HUES6 (cell line): ENCODE data around the gene HK1.
A peak's percentile ranks its signal among the peaks of the same experiment; 100 is the strongest.

ENCODE experiments used
- H3K27ac ChIP-seq: 2 replicates; pipeline ENCODE4 v1.7.0; 2013; ENCODE audit warnings: low read depth, mild to moderate bottlenecking, low read length, inconsistent platforms
- H3K27me3 ChIP-seq: 2 replicates; pipeline ENCODE4 v1.6.1; 2013; ENCODE audit warnings: low read length; ENCODE audit not compliant: control insufficient read depth, insufficient read depth
- H3K36me3 ChIP-seq: 2 replicates; pipeline ENCODE4 v1.6.1; 2013; ENCODE audit warnings: low read length; ENCODE audit not compliant: control insufficient read depth, insufficient read depth
- H3K4me1 ChIP-seq: 2 replicates; pipeline ENCODE4 v1.6.1; 2013; ENCODE audit warnings: low read length; ENCODE audit not compliant: control insufficient read depth, insufficient read depth
- H3K4me3 ChIP-seq: 2 replicates; pipeline ENCODE4 v1.5.1; 2013; ENCODE audit warnings: low read depth, low read length
- H3K9ac ChIP-seq: one replicate; pipeline ENCODE4 v1.6.1; 2013; ENCODE audit warnings: mild to moderate bottlenecking, low read length
- H3K9me3 ChIP-seq: 2 replicates; pipeline ENCODE4 v1.6.1; 2013; ENCODE audit warnings: low read depth, low read length; ENCODE audit not compliant: control insufficient read depth, insufficient read depth

The HK1 gene

GRCh38 chr10:69278446-69278963 is at the start of gene HK1:
HK1 (plus strand) TSS chr10:69278496.
- no peaks in the 10 kb centered on the region for H3K36me3 ChIP-seq
- peaks cover 14% of the 10 kb centered on the region for H3K4me1 ChIP-seq
- H3K4me3 ChIP-seq, result no peak within 1 kb of the TSS
- H3K9ac ChIP-seq, result no peak within 1 kb of the TSS
- peak within 1 kb of the TSS; percentile 1; the same call in 1 of the 2 replicates for H3K27ac ChIP-seq
- H3K9me3 ChIP-seq, result no peaks in the 10 kb centered on the region
- no peaks in the 10 kb centered on the region for H3K27me3 ChIP-seq

DNA sequence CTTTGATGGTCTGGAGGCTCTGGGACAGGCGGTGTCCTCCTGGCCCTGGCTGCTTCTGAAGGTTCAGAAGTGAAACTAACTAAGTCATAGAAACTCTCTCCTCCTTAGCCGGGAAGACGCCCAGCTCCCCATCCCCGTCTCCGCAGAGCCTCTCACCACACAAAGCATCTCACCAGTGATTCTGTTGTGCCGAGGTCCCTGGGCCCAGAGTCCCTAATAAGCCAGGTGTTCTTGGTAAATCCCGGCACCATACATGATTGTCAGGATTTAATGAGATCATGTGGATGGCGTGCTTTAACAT is 48.7 kb upstream of the HK1 start:
- H3K27me3 ChIP-seq, result no peaks in the 10 kb centered on the region
- H3K27ac ChIP-seq, result no peak overlapping the region
- H3K36me3 ChIP-seq, result no peaks in the 10 kb centered on the region
- H3K4me1 ChIP-seq, result peaks cover 14% of the 10 kb centered on the region
- no peak overlapping the region for H3K9ac ChIP-seq
- no peak overlapping the region for H3K4me3 ChIP-seq
- no peaks in the 10 kb centered on the region for H3K9me3 ChIP-seq

DNA sequence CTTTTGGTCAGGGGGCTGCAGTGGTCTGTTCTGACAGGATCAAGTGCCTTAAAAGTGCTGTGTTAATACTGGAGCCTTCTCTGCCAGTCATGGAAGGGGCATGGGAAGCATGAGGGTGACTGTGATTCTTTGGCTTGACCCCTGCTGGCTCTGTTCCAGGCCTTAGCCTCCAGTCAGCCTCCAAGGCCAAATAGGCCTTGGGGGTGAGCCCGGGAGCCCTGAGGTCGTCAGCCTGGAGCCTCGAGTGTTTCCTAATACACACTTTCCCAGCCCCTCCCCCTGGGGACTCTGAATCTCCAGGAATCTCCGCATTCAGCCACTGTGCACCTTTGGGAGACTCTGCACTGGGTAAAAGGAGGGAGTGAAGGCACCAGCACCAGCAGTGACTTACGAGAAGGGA is 48.2 kb upstream of the HK1 start:
- Histone ChIP-seq H3K36me3 (no peaks in the 10 kb centered on the region), H3K27me3 (no peaks in the 10 kb centered on the region), H3K9ac (no peak overlapping the region), H3K27ac (no peak overlapping the region), H3K9me3 (no peaks in the 10 kb centered on the region), H3K4me1 (peaks cover 14% of the 10 kb centered on the region), H3K4me3 (no peak overlapping the region)

GRCh38 chr10:69232252-69232651 is 46.0 kb upstream of the HK1 start:
- Histone ChIP-seq H3K27ac (no peak overlapping the region), H3K36me3 (no peaks in the 10 kb centered on the region), H3K27me3 (no peaks in the 10 kb centered on the region), H3K4me3 (no peak overlapping the region), H3K9me3 (no peaks in the 10 kb centered on the region), H3K9ac (no peak overlapping the region), H3K4me1 (peaks cover 8% of the 10 kb centered on the region)

- Histone ChIP-seq H3K36me3 (no peaks in the 10 kb centered on the region), H3K27me3 (no peaks in the 10 kb centered on the region), H3K9me3 (no peaks in the 10 kb centered on the region), H3K27ac (no peak overlapping the region), H3K9ac (no peak overlapping the region), H3K4me1 (peaks cover 10% of the 10 kb centered on the region), H3K4me3 (no peak overlapping the region)
Measured at GRCh38 chr10:69232736-69233480, 45.4 kb upstream of the HK1 start.

DNA sequence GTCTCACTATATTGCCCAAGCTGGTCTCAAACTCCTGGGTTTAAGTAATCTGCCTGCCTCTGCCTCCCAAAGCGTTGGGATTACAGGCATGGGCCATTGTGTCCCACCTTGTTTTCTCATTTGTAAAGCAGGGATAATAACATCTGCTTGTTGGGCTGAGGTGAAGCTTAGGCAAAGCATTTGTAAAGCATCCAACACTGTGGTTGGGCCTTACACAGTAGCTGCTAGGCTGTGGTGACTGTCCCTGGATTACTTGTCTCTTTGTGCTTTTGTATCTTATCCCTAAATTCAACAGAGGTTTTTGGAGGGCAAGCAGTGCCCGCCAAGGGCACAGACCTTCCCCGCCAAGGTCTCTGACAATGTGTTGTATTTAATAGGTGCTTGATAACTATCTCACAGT is 43.8 kb upstream of the HK1 start:
- H3K4me1 ChIP-seq, result peaks cover 18% of the 10 kb centered on the region
- H3K9ac ChIP-seq, result no peak overlapping the region
- no peaks in the 10 kb centered on the region for H3K9me3 ChIP-seq
- H3K27ac ChIP-seq, result no peak overlapping the region
- H3K4me3 ChIP-seq, result no peak overlapping the region
- H3K27me3 ChIP-seq, result no peaks in the 10 kb centered on the region
- no peaks in the 10 kb centered on the region for H3K36me3 ChIP-seq

DNA sequence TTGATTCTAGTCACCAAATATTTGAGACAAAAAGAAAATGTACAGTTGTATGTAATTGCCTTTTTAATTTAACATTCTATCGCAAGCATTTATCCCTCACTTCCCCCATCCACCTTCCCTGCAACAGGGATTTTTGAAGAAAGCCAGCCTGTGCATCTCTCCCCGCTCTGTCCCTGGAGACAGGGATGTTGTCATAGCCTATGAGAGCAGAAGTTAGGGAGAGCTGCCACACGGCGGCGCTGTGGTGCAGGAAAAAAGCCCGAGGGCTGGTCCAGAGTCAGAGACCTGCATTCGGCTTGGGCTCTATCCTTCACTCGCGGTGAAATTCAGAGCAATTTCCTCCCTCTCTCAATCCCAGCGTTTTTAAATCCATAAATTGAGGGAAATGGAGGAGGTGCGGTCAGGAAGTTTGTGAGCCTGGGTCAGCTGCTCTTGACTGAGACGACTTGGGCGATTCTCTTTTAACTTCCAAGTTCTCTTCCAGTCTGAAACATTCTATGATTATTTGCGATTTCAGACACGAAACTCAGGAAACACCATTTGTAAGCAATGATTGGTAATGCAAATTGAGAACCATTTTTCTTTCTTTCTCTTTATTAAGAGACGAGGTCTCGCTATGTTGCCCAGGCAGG is 40.7 kb upstream of the HK1 start:
- H3K4me3 ChIP-seq, result no peak overlapping the region
- H3K36me3 ChIP-seq, result no peaks in the 10 kb centered on the region
- H3K27me3 ChIP-seq, result no peaks in the 10 kb centered on the region
- H3K9ac ChIP-seq, result no peak overlapping the region
- H3K4me1 ChIP-seq, result peaks cover 14% of the 10 kb centered on the region
- no peak overlapping the region for H3K27ac ChIP-seq
- no peaks in the 10 kb centered on the region for H3K9me3 ChIP-seq

DNA sequence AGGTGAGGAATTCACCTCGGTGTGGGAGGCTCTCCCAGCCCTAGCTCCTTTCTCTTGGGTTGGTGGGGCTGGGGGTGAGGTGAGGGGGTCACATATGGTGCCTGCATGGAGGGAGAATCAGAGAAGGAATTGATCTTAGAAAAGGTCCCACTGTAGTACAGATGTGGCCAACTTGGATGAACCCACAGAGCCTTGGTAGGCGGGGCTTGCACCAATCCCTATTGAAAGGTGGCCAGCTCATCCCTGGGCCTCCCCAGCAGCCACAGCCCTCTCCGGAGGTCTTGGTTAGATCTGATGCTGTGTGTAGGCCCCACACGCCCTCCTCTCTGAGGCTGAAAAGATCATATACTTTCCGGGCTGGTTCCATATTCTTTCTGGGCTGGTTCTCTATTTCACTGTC is 39.2 kb upstream of the HK1 start:
- Histone ChIP-seq H3K9me3 (no peaks in the 10 kb centered on the region), H3K27me3 (no peaks in the 10 kb centered on the region), H3K4me1 (peaks cover 13% of the 10 kb centered on the region), H3K27ac (no peak overlapping the region), H3K36me3 (no peaks in the 10 kb centered on the region), H3K4me3 (no peak overlapping the region), H3K9ac (no peak overlapping the region)

DNA sequence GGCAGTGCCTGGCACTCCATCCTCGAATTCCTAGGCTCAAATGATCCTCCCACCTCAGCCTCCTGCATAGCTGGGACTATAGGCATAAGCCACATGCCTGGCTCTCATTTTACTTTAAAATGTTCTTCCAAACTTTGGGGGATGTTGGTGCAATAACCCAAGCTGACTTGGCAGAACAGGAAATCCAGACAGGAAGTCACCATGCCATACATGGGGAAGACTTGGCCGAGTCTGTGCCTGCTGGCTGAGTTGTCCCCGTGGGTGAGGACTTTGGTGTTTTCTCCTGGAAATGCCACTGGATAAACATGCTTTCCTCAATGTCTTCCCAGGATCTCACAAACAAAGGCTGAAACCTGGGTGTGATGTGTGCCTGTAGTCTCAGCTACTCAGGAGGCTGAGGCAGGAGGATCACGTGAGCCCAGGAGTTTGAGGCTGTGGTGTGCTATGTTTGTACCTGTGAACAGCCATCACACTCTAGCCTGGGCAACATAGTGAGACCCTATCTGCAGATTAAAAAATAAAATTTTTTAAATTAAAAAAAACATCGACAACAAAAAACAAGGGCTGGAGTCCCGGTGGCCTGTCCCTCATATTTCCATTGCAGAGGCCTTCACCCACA is 38.4 kb upstream of the HK1 start:
- Histone ChIP-seq H3K27ac (no peak overlapping the region), H3K4me1 (peaks cover 13% of the 10 kb centered on the region), H3K9ac (no peak overlapping the region), H3K27me3 (no peaks in the 10 kb centered on the region), H3K9me3 (no peaks in the 10 kb centered on the region), H3K4me3 (no peak overlapping the region), H3K36me3 (no peaks in the 10 kb centered on the region)

GRCh38 chr10:69240455-69240854 is 37.8 kb upstream of the HK1 start:
- Histone ChIP-seq H3K4me3 (no peak overlapping the region), H3K36me3 (no peaks in the 10 kb centered on the region), H3K27me3 (no peaks in the 10 kb centered on the region), H3K9ac (no peak overlapping the region), H3K9me3 (no peaks in the 10 kb centered on the region), H3K4me1 (peaks cover 13% of the 10 kb centered on the region), H3K27ac (no peak overlapping the region)

- Histone ChIP-seq H3K9me3 (no peaks in the 10 kb centered on the region), H3K4me1 (peaks cover 13% of the 10 kb centered on the region), H3K9ac (no peak overlapping the region), H3K36me3 (no peaks in the 10 kb centered on the region), H3K27me3 (no peaks in the 10 kb centered on the region), H3K4me3 (no peak overlapping the region), H3K27ac (no peak overlapping the region)
Measured at GRCh38 chr10:69241575-69241974, 36.7 kb upstream of the HK1 start.
